Transverse colon (tissue), 4 donors: Measurements from ENCODE around the gene CLMN.

Experiments
- CTCF ChIP-seq, 5 experiments: fragments of 200-600 bp in 3 of 5; fragments of 450-650 bp in 2 of 5; sonication (generic) in 3 of 5; IDR thresholded peaks; 1 replicate in 2 of 5; 2 replicates in 3 of 5; pipeline ENCODE4 v1.5.1; 2016 to 2017; ENCODE audit warnings: antibody characterized with exemption in 5 of 5, inconsistent platforms in 3 of 5, mild to moderate bottlenecking in 2 of 5, moderate library complexity in 1 of 5
- EP300 ChIP-seq: sonication (generic); formaldehyde crosslinking; IDR thresholded peaks from one replicate; pipeline ENCODE4 v1.6.1; 2017; ENCODE audit warnings: antibody characterized with exemption, low read depth
- POLR2A ChIP-seq: fragments of 450-650 bp; IDR thresholded peaks from one replicate; pipeline ENCODE4 v1.6.1; 2016; ENCODE audit warnings: antibody characterized with exemption, mild to moderate bottlenecking, moderate library complexity
- POLR2AphosphoS5 ChIP-seq, 3 donors: sonication (generic); formaldehyde crosslinking; IDR thresholded peaks; one replicate each; pipeline ENCODE4 v1.6.1; 2016; ENCODE audit warnings: antibody characterized with exemption in 3 of 3

GRCh38 chr14:95305145-95305544 is 14.6 kb downstream of the CLMN start:
- TF ChIP-seq CTCF (IDR thresholded peaks at IDR 0.05) (no peak), POLR2A (no peak), POLR2AphosphoS5 (IDR thresholded peaks at IDR 0.05) (no peak), EP300 (no peak)
